Occipital lobe (tissue), 2 donors: Measurements from ENCODE around the gene CER1. TPM values are rescaled to one million over a fixed set of nuclear protein-coding genes. Genes with fewer than 3 reads are reported as not detected.

Experiments
- DNase-seq: peaks from one replicate; lab custom pipeline; 2025; lab: John Stamatoyannopoulos, UW
- total RNA-seq: library from RNA; depleted of rRNA; stranded (reverse); fragments of >200 nt; gene quantifications from one replicate; pipeline ENCODE4 v1.2.3, GENCODE V29; 2014

CER1 gene, protein sequence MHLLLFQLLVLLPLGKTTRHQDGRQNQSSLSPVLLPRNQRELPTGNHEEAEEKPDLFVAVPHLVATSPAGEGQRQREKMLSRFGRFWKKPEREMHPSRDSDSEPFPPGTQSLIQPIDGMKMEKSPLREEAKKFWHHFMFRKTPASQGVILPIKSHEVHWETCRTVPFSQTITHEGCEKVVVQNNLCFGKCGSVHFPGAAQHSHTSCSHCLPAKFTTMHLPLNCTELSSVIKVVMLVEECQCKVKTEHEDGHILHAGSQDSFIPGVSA
- total RNA-seq, result not detected

GRCh38 chr9:14722391-14723035 is at the start of gene CER1:
CER1 (minus strand) TSS chr9:14722733; CDS start chr9:14722672, 61 bp downstream.
- no peak for DNase-seq

DNA sequence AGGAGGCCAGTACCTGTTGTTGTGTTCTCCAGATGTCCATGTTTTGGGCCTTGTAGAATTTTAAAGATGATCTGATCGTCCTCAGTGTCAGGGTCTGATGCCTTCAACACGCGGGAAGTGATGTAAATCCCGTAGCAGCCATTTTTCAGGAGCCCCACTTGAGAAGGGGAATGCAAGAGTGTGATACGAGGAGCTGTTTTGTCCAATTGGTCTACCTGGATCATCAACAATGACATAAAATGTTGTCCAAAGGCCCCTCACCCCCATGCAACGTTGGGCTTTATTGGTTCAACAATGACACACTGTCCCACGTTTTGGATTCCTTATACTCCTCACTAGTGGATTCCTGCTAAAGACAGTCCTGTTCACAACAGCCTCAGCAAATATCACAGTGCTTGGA is 48.1 kb upstream of the CER1 start:
- DNase-seq, result no peak

- DNase-seq, result no peak
Observed at GRCh38 chr9:14769230-14769571, 46.7 kb upstream of the CER1 start.

DNA sequence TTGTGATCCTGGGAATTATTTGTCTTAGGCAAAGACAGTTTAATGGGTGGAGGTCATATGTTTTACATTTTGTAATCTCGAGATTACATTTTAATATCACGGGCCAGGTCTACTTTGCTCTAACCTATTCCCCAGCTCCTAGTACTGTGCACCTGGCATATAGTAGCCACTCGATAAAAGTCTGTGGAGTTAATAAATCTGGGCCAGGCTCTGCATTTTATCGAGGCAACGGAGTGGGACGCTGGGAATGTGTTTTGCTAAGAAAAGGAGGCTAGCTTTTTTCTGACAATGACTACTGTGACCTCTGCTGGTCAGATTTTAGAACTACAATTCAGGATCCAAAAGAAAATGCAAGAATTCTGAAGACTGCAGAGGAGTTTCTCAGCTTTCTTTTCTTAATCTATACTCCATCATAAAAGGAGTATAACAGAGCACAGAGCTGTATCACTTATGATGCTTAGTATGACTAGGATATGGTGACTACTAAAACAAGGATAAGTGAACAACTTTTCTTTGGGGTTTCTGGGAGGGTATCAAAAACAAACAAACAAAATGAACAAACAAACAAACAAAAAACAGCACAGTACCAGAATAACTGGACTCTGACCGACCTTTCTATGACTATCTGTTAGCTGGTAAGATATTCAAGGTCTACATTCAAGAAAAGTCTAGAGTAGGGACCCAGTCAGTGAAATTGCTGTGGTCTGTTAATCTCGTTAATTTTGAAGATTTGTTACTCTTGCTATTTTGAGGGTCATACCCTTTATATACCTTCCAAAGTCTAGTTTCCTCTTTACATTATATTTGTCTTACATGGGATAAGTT is 46.1 kb upstream of the CER1 start:
- no peak for DNase-seq

GRCh38 chr9:14766299-14766698 is 43.8 kb upstream of the CER1 start:
- no peak for DNase-seq

DNA sequence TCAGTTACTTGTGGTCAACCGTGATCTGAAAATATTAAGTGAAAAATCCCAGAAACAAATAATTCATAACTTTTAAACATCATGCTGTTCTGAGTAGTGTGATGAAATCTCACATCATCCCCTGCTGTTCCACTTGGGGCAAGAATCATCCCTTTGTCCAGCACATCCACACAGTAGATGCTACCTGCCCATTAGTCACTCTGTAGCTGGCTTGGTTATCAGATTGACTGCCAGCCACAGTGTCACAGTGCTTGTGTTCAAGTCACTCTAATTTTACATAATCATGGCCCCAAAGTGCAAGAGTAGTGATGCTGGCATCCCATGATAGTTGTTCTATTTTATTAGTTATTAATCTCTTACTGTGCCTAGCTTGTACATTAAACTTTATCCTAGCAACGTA is 39.1 kb upstream of the CER1 start:
- no peak for DNase-seq

GRCh38 chr9:14760060-14760459 is 37.5 kb upstream of the CER1 start:
- DNase-seq, result no peak

DNA sequence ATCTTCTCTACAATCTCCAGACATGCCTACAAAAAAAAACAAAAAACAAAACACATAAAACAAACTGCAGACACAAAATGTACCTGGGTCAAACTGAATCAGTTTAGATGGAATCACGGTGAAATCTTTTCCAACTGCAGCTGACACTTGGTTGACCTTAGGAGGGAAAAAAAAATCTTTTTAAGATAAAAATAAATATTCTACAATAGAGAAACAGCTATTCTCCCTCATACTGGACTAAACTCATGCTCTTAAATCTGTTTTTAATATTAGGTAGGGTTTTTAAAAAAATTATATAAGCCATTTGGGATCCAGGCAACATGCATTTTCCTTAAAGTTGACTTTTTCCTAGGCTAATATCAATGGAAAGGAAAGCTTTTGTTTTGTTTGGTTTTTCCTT is 33.8 kb upstream of the CER1 start:
- no peak for DNase-seq

DNA sequence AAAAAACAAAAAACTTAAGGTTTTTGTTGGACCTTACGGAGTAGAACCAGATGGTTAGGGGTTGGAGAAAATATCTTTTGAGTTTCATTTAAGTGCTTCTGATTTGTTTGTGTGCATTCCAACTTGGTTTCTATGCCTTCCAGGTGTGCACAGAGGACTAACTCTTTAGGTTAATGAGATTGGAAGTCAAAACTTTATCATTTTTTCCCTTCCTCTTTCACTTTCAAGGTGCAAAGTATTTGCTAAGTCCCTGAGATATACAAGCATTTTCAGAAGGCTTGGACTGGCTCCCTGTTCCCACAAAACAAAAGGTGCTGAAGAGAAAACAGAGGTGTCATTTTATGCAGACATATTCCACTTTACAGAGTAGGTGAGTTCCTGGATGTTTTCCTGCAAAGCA is 30.3 kb upstream of the CER1 start:
- no peak for DNase-seq

DNA sequence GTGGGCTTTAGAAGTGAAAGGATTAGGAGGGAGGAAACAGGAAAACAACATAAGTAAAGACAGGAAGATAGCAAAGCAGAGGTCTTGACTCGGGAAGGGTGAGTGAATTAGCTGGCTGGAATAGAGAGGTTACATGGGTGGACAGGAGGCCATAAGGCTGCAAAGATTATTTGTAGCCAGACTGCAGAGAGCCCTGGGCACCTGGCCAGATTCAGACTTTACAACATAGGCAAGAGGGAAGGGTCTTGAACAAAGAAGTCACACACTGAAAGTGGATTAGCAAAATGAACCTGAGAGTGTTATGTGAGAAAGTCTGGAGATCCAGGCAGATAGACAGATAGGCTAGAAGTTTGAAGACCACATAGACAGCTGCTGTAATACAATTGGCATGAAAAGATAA is 29.7 kb upstream of the CER1 start:
- no peak for DNase-seq

DNA sequence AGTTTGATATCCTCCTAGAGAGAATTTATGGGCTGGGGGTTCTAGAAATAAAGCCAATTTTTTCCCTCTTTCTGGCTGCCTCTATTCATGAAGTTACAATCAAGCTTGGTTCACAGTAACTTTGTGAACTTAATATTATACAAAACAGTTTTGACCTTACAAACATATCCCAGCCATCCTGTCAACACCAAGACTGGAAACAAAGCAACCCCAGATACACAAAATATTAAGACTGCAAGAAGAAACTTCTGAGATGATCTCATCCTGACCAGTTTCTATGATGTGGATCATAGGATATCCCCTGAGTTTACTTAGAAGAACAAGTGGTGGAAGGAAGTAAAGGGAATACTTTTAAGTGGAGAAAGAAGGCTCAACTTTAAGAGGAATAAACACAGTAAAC is 28.3 kb upstream of the CER1 start:
- no peak for DNase-seq

DNA sequence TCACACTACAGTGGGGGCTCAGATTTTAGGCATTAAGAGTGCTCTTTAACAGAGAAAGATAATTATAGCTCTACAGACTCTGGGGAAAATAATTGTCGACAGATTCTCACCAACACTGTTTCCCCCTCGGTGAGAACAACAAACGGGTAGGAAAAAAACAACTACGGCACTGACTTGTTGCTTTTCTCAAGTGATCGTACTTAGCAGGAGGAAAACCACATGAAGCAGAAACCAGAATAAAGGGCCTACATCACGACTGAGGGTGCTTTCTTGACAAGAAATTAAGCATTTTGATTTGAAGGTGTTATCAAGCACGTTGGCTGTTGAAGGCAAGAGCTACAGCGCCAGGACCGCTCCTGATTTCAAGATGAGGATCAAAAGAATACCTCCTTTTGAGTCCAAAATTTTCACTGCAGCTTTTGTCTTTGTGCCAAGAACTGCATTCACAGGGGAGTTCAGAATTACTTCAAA is 27.2 kb upstream of the CER1 start:
- no peak for DNase-seq

- no peak for DNase-seq
Observed at GRCh38 chr9:14748373-14748772, 25.8 kb upstream of the CER1 start.

DNA sequence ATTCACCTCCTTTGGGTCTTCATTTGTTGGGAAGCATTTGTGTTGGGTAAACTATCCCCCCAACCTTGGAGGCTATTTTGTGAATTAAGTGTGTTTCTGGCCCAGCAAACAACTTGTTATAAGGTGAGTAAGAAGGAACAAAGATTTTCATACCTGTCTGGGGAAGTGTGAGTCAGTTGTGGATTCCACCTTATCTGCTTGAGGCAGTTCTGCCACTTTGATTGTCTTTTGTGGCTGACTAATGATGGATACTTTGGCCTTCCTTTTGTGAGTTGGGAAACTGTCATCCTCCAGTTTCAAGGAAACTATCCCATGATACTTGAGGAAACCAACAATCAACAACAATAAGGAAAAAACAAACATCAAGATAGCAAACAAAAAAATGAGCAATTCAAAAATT is 24.6 kb upstream of the CER1 start:
- DNase-seq, result no peak

DNA sequence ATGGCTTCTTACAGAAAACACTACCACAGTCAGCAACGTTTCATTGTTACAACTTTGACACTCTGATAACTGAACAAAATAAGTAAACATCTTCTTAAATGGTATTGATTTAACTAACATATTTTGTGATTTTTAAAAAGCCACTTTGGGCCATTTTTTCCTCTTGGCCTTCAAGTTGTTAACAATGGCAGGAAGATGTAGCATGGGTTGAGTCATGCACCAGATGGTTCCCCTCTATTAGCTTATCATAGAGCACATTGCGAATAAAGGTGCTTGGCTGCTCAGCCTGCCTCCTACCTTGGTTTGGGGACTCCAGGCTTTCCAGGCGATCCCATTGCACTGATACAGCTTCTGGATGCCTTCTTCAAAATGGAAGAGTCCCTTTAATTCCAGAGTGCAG is 24.1 kb upstream of the CER1 start:
- no peak for DNase-seq

DNA sequence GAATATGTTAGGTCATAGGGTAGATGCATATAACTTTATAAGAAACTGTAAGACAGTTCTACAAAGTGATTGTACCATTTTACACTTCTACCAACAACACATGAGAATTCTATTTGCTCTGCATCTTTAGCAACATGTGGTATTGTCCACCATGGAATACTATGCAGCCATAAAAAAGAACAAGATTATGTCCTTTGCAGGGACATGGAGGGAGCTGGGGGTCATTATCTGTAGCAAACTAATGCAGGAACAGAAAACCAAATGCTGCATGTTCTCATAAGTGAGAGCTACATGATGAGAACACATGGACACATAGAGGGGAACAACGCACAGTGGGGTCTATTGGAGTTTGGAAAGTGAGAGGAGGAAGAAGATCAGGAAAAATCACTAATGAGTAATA is 22.2 kb upstream of the CER1 start:
- no peak for DNase-seq

DNA sequence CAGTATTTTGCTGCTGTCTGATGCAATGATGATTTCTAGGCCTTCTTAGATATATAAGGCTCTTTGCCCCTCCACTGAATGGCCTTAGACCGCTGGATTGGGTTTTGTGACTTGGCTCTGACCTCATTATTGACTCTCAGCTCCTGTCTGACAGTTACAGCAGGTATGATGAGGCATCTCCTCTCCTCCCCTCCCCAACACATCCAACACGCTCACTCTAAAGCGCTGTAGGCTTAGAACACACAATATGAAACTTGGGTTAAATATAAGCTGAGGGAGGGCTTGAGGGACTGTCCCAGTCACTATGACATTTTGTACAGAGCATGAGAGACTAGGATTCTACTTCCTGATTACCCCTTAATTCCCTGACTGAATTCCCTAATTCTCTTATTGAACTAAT is 18.8 kb upstream of the CER1 start:
- no peak for DNase-seq

GRCh38 chr9:14733133-14733532 is 10.6 kb upstream of the CER1 start:
- no peak for DNase-seq

DNA sequence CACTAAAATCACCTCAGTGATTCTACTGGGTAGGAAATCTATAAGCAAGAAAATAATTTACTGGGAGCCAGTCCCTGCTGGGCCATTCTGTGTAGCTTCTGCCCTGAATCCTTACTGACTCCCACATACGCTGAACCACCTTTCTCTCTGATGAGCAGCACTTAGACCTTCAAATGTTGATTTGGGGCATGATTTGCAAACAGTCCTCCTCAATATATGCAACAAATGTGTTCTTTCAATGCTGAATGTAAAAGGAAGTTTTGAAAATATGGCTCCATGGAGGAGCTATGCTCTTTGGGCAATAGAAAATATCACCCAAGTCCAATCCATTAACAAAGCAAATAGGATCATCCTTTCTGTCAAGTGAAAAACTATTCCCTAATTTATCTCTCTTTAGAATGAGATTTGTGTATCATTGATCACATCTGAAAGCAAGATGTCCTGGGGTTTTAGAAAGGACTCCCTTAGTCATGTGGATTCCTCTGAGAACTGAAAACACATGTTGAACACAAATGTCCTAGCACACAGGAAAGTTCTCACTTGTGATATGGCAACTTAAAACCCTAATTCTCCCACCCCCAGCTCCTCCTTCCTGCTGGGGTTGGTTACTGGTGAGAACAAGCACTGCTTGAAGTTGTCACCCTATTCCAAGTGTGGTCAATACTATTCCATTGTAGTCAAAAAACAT is 8.9 kb upstream of the CER1 start:
- DNase-seq, result no peak

DNA sequence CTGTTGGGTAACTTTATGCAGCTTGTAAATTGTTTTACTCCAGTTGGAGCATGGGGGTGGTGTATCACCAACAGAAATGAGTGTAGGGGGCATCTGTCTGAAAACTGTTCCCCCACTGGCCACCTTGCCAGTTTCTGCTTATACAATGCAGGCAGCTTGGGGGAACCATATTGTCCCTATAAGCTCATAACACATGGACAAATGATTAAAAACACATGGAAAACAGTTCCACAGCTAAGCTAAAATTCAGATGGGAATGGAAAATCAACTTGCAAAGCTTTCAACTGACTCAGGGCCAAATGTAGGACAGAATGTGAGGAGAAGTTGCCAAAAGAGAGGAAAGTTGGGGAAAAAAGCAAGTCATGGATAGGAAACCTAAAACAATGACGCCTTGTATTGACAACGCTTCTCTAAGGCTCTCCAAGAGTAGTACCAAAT is 7.9 kb upstream of the CER1 start:
- DNase-seq, result no peak

DNA sequence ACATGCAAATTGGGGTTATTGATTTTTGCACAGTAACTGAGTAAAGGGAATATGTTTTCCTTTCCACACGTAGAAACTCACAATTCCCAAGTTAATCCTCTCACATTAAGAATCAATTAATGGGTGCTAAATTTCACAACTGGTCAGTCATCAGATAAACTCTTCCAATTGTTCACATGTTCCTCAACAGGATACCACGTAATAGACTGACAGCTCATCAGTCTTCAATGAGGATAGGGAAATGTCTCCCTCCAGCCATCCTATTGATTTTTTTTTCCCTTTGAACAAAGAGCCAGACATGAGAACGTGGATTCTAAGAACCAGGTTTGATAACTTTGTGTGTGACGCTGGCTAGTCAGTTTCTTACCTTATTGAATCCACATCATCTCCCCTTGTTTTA is 768 bp upstream of the CER1 start:
- no peak for DNase-seq
